Retina (tissue), 1 donor: ENCODE results near the gene PLGRKT.
"Not testable (repeated sequence)": the region's sequence is repeated elsewhere in the genome, so short reads cannot be mapped to it uniquely, and the experiment has no call there.

Source experiments
- DNase-seq: peaks from one replicate; pipeline ENCODE4 v3.0.0-alpha.2; 2016

PLGRKT gene

GRCh38 chr9:5437254-5438216, at the start of gene PLGRKT:
Gene PLGRKT, minus strand, starts transcription at chr9:5437925. Its CDS starts 5,948 bp downstream, at chr9:5431977.
- DNase-seq = peak; percentile 97

GRCh38 chr9:5486988-5487387, 49.3 kb upstream of the PLGRKT start:
- DNase-seq = no peak

GRCh38 chr9:5485378-5486085, 47.8 kb upstream of the PLGRKT start:
- no peak for DNase-seq

GRCh38 chr9:5483306-5483705, 45.6 kb upstream of the PLGRKT start:
- DNase-seq = no peak

- DNase-seq = no peak
Observed at GRCh38 chr9:5482194-5482593, 44.5 kb upstream of the PLGRKT start.

- no peak for DNase-seq
Observed at GRCh38 chr9:5481322-5482040, 43.8 kb upstream of the PLGRKT start.

GRCh38 chr9:5480919-5481318, 43.2 kb upstream of the PLGRKT start:
- no peak for DNase-seq

GRCh38 chr9:5479994-5480694, 42.4 kb upstream of the PLGRKT start:
- no peak for DNase-seq

GRCh38 chr9:5478206-5478605, 40.5 kb upstream of the PLGRKT start:
- no peak for DNase-seq

GRCh38 chr9:5475611-5476010, 37.9 kb upstream of the PLGRKT start:
- not testable (repeated sequence) for DNase-seq

GRCh38 chr9:5470816-5471215, 33.1 kb upstream of the PLGRKT start:
- DNase-seq = no peak

GRCh38 chr9:5470122-5470521, 32.4 kb upstream of the PLGRKT start:
- no peak for DNase-seq

- DNase-seq = no peak
Observed at GRCh38 chr9:5468850-5469249, 31.1 kb upstream of the PLGRKT start.

GRCh38 chr9:5466766-5467165, 29.0 kb upstream of the PLGRKT start:
- no peak for DNase-seq

- DNase-seq = no peak
Observed at GRCh38 chr9:5466005-5466404, 28.3 kb upstream of the PLGRKT start.

- not testable (repeated sequence) for DNase-seq
Observed at GRCh38 chr9:5464831-5465330, 27.2 kb upstream of the PLGRKT start.

GRCh38 chr9:5460157-5460556, 22.4 kb upstream of the PLGRKT start:
- no peak for DNase-seq

- no peak for DNase-seq
Observed at GRCh38 chr9:5459289-5459829, 21.6 kb upstream of the PLGRKT start.

GRCh38 chr9:5455181-5455580, 17.5 kb upstream of the PLGRKT start:
- no peak for DNase-seq

- DNase-seq = no peak
Observed at GRCh38 chr9:5453673-5454072, 15.9 kb upstream of the PLGRKT start.

- no peak for DNase-seq
Observed at GRCh38 chr9:5453004-5453403, 15.3 kb upstream of the PLGRKT start.

- DNase-seq = no peak
Observed at GRCh38 chr9:5452286-5452609, 14.5 kb upstream of the PLGRKT start.
